HepG2 (cell line): Measurements from ENCODE around the gene FAIM2. TPM values are rescaled to one million over a fixed set of nuclear protein-coding genes. Genes with fewer than 3 reads are reported as not detected.
A peak's percentile ranks its signal among the peaks of the same experiment; 100 is the strongest.

Source experiments
- ATAC-seq: fragments of 200-7000 bp; cut with Tn5 transposase; 3 replicates; pipeline ENCODE4 v1.9.1; 2020; ENCODE audit warnings: mild to moderate bottlenecking, moderate library complexity
- BruUV-seq: library from RNA; stranded (reverse); fragments of 400-500 nt; replicated peaks from 2 replicates; lab custom pipeline; 2021; lab: Mats Ljungman, UMichigan
- CTCF ChIA-PET: fragments of 300-600 bp; formaldehyde crosslinking; extraction: SDS; loops from one replicate; lab custom pipeline; 2021; ENCODE audit warnings: low total read pairs, inconsistent platforms, low intra/inter-chr PET ratio; lab: Yijun Ruan, JAX
- POLR2A ChIA-PET: fragments of 350-600 bp; sonication (Branson Sonifier 250); formaldehyde crosslinking; loops from one replicate; lab custom pipeline; 2020; ENCODE audit warnings: antibody characterized with exemption, inconsistent platforms; lab: Yijun Ruan, JAX
- DNase-seq: peaks from one replicate; pipeline ENCODE4 v3.0.0-alpha.2; 2015; ENCODE audit warnings: low spot score
- FAIRE-seq: peaks from 3 replicates; lab custom pipeline; 2011; peaks lifted over from hg19 to GRCh38; lab: Jason Lieb, UNC
- H2AFZ ChIP-seq: one replicate; pipeline ENCODE4 v1.6.1; 2011; ENCODE audit warnings: low read length, inconsistent platforms
- H3K27ac ChIP-seq: fragments of 300-600 bp; 3 replicates; pipeline ENCODE4 v1.8.0; 2011; ENCODE audit warnings: mixed run types, mild to moderate bottlenecking, mixed read lengths, low read length, inconsistent platforms; ENCODE audit not compliant: insufficient read depth; ENCODE audit errors: extremely low read length
- H3K27me3 ChIP-seq, 2 experiments: fragments of 200-600 bp in 1 of 2; 2 replicates in 1 of 2; 3 replicates in 1 of 2; pipeline versions ENCODE4 v1.6.0 to v1.8.0; 2011; ENCODE audit warnings: low read length in 2 of 2, mild to moderate bottlenecking in 2 of 2, moderate library complexity in 2 of 2, inconsistent platforms in 1 of 2; ENCODE audit not compliant: insufficient read depth in 2 of 2, control insufficient read depth in 1 of 2
- H3K36me3 ChIP-seq, 2 experiments: fragments of 200-600 bp in 1 of 2; replicated peaks in 1 of 2; 2 replicates in 1 of 2; 3 replicates in 1 of 2; pipeline versions ENCODE4 v1.5.1 to v1.8.0; 2011; ENCODE audit warnings: low read length in 2 of 2, inconsistent platforms in 1 of 2; ENCODE audit not compliant: insufficient read depth in 2 of 2, control insufficient read depth in 1 of 2
- H3K4me1 ChIP-seq: 2 replicates; pipeline ENCODE4 v1.5.1; 2012; ENCODE audit warnings: low read length, inconsistent platforms; ENCODE audit not compliant: insufficient read depth
- H3K4me2 ChIP-seq: 2 replicates; pipeline ENCODE4 v1.6.0; 2011; ENCODE audit warnings: low read depth, low read length, inconsistent platforms
- H3K4me3 ChIP-seq, 3 experiments: fragments of 200-600 bp in 1 of 3; sonication (generic), shearing (Covaris generic) in 1 of 3; replicated peaks in 1 of 3; 2 replicates each; pipeline ENCODE4 v1.5.1; 2011 to 2016; ENCODE audit warnings: low read length in 3 of 3, inconsistent platforms in 2 of 3, low read depth in 2 of 3, mild to moderate bottlenecking in 2 of 3, control low read depth in 1 of 3, mixed read lengths in 1 of 3; ENCODE audit not compliant: insufficient read depth in 1 of 3
- H3K79me2 ChIP-seq: one replicate; pipeline ENCODE4 v1.6.1; 2011; ENCODE audit warnings: low read length, inconsistent platforms; ENCODE audit not compliant: insufficient read depth
- H3K9ac ChIP-seq: 2 replicates; pipeline ENCODE4 v1.6.0; 2011; ENCODE audit warnings: mild to moderate bottlenecking, low read depth, low read length, inconsistent platforms; ENCODE audit not compliant: insufficient read depth
- H3K9me3 ChIP-seq: 2 replicates; pipeline ENCODE4 v1.5.1; 2012; ENCODE audit warnings: mild to moderate bottlenecking, low read length
- H4K20me1 ChIP-seq: 2 replicates; pipeline ENCODE4 v1.6.0; 2011; ENCODE audit warnings: inconsistent platforms, mild to moderate bottlenecking, low read length, moderate library complexity; ENCODE audit not compliant: insufficient read depth
- CC2D1A ChIP-seq: sonication (generic); formaldehyde crosslinking; IDR thresholded peaks from 2 replicates; pipeline ENCODE4 v1.8.1; 2023; ENCODE audit warnings: mild to moderate bottlenecking, missing genetic modification reagents
- CREM ChIP-seq, 2 experiments: sonication (generic) in 1 of 2; formaldehyde crosslinking in 1 of 2; IDR thresholded peaks; 2 replicates each; pipeline versions ENCODE4 v1.4.0 to v1.6.1; 2016 to 2020; ENCODE audit warnings: antibody characterized with exemption in 1 of 2, mild to moderate bottlenecking in 1 of 2, missing genetic modification reagents in 1 of 2
- GPN1 ChIP-seq: sonication (generic); formaldehyde crosslinking; IDR thresholded peaks from 2 replicates; pipeline ENCODE4 v1.5.1; 2020; ENCODE audit warnings: missing genetic modification reagents, borderline replicate concordance
- HCFC1 ChIP-seq: fragments of 150-350 bp; IDR thresholded peaks from 2 replicates; pipeline ENCODE4 v1.6.1; 2014; ENCODE audit warnings: low read depth, low read length
- IKZF4 ChIP-seq: sonication (generic); formaldehyde crosslinking; IDR thresholded peaks from 2 replicates; pipeline ENCODE4 v1.5.1; 2020; ENCODE audit warnings: borderline replicate concordance, mild to moderate bottlenecking, low read depth, missing genetic modification reagents; ENCODE audit errors: not compliant biosample characterization
- MATR3 ChIP-seq: sonication (generic); formaldehyde crosslinking; IDR thresholded peaks from 2 replicates; pipeline ENCODE4 v1.4.0; 2020; ENCODE audit warnings: missing genetic modification reagents
- NR2C2 ChIP-seq: sonication (generic); formaldehyde crosslinking; IDR thresholded peaks from 2 replicates; pipeline ENCODE4 v1.4.0; 2020; ENCODE audit warnings: missing genetic modification reagents, mild to moderate bottlenecking, moderate library complexity, borderline replicate concordance
- PRPF4 ChIP-seq: fragments of 200-400 bp; formaldehyde crosslinking; IDR thresholded peaks from 2 replicates; pipeline ENCODE4 v1.6.1; 2016; ENCODE audit warnings: low read length, low read depth; ENCODE audit not compliant: poor library complexity, severe bottlenecking
- RARG ChIP-seq: sonication (generic); formaldehyde crosslinking; IDR thresholded peaks from 2 replicates; pipeline ENCODE4 v1.4.0; 2020; ENCODE audit warnings: low read depth, mild to moderate bottlenecking, missing genetic modification reagents
- XRCC5 ChIP-seq: fragments of 200-400 bp; formaldehyde crosslinking; optimal IDR thresholded peaks from 2 replicates; pipeline ENCODE3; 2017; ENCODE audit warnings: mild to moderate bottlenecking, low read length
- ZFAT ChIP-seq: sonication (generic); formaldehyde crosslinking; conservative IDR thresholded peaks from 2 replicates; pipeline ENCODE4 v1.8.1; 2023; ENCODE audit warnings: missing genetic modification reagents, inconsistent platforms
- ZNF550 ChIP-seq: sonication (generic); formaldehyde crosslinking; IDR thresholded peaks from 2 replicates; pipeline ENCODE4 v1.4.0; 2020; ENCODE audit warnings: mild to moderate bottlenecking, missing genetic modification reagents, borderline replicate concordance
- ZNF629 ChIP-seq: sonication (generic); formaldehyde crosslinking; conservative IDR thresholded peaks from 2 replicates; pipeline ENCODE4 v1.5.0; 2020; ENCODE audit warnings: missing genetic modification reagents
- ZNF792 ChIP-seq: IDR thresholded peaks from 2 replicates; pipeline ENCODE4 v1.6.1; 2016
- WGBS: methylation state at CpG from one replicate; pipeline ENCODE4 v1.1.6; 2017; ENCODE audit warnings: low lambda C conversion rate; 5-methylcytosine and 5-hydroxymethylcytosine counted together
- in situ Hi-C: cut with HindIII; loops from 2 replicates; pipeline ENCODE4 v1.10.0; 2017; ENCODE audit warnings: low pct_unique_long_range_greater_than_20kb; ENCODE audit not compliant: extremely low pct_ligation_motif_present
- intact Hi-C: fragments of 100-400 bp; cut with micrococcal nuclease; formaldehyde crosslinking; loops from one replicate; pipeline ENCODE4 v1.10.0; 2022; ENCODE audit not compliant: unreplicated experiment
- polyA plus RNA-seq, 8 experiments: library from polyadenylated mRNA; depleted of rRNA in 3 of 8; stranded (reverse) in 7 of 8; unstranded in 1 of 8; fragments of >200 nt; fragmentation: Illumina TruSeq in 4 of 8; extraction: Trizol in 4 of 8; gene quantifications; 2 replicates each; pipeline versions ENCODE4 v1.2.1 to v1.2.3, GENCODE V29; 2011 to 2016; ENCODE audit warnings: low read depth in 4 of 8, missing spikeins in 1 of 8, mixed read lengths in 1 of 8; ENCODE audit not compliant: insufficient read depth in 1 of 8
- total RNA-seq, 5 experiments: library from RNA; depleted of rRNA; stranded (reverse); fragments of >200 nt; fragmentation: Illumina TruSeq; extraction: Trizol; gene quantifications; 2 replicates each; pipeline ENCODE4 v1.2.3, GENCODE V29; 2016; ENCODE audit warnings: low read depth in 1 of 5
- TF ChIP-seq, protein P1 (sequence below): sonication (generic); formaldehyde crosslinking; conservative IDR thresholded peaks from 2 replicates; pipeline ENCODE4 v1.4.0; 2020; ENCODE audit warnings: missing genetic modification reagents
- TF ChIP-seq, protein P2 (sequence below): sonication (generic); formaldehyde crosslinking; IDR thresholded peaks from 2 replicates; pipeline ENCODE4 v1.4.0; 2020; ENCODE audit warnings: mild to moderate bottlenecking, missing genetic modification reagents

The FAIM2 gene
- total and polyA plus RNA-seq, 2 of the 13 experiments (the other 11 are each of a cell fraction or from before 2014, with no cell fraction given), result not detected

DNA sequence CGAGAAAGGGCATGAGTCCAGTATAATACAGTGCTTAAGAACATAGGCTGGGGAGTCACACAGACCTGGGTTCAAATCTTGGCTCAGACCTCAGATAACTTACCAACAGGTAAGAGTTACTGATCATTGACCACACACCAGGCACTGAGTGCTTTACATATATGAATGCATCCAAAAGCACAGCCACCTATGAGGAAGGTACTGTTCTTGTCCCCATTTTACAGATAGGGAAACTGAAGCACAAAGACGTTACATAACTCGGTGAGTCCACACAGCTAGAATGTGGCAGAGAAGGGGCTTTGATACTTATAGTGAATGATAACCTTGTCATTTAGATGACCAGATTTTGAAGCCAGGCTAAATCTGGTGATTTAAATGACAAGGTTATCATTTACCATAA lies 27.6 kb downstream of the FAIM2 start:
- in situ Hi-C loops, result no loop called here
- no peak overlapping the region for H3K4me3 ChIP-seq
- H3K9ac ChIP-seq, result no peak overlapping the region
- DNase-seq (no peak), ATAC-seq (no peak), FAIRE-seq (no peak)
- H3K4me1 ChIP-seq, result no peaks in the 10 kb centered on the region
- ChIA-PET CTCF (no interaction called here), POLR2A (no interaction called here)
- no peak overlapping the region for H3K4me2 ChIP-seq
- H2AFZ ChIP-seq, result no peak overlapping the region
- no TSS peak for BruUV-seq
- H3K9me3 ChIP-seq, result peaks cover 26% of the 10 kb centered on the region
- H3K27ac ChIP-seq, result no peak overlapping the region
- WGBS, result 36% methylated on average over 3 of the region's 3 CpGs
- H3K36me3 ChIP-seq, result no peaks in the 10 kb centered on the region
- TF ChIP-seq GPN1 (CRISPR knock-in tag) (no peak), ZNF629 (CRISPR knock-in tag) (peak; percentile 24; the same call in 1 of the 2 replicates), NR2C2 (CRISPR knock-in tag) (no peak), RARG (CRISPR knock-in tag) (no peak)
- TF ChIP-seq, all 625 proteins: peak for 1
- peaks cover 0 to 8% of the 10 kb centered on the region in 2 experiments; a peak in 1 of 5 replicates for H3K27me3 ChIP-seq
- no peaks in the 10 kb centered on the region for H3K79me2 ChIP-seq
- H4K20me1 ChIP-seq, result no peaks in the 10 kb centered on the region
- intact Hi-C loops, result no loop called here

DNA sequence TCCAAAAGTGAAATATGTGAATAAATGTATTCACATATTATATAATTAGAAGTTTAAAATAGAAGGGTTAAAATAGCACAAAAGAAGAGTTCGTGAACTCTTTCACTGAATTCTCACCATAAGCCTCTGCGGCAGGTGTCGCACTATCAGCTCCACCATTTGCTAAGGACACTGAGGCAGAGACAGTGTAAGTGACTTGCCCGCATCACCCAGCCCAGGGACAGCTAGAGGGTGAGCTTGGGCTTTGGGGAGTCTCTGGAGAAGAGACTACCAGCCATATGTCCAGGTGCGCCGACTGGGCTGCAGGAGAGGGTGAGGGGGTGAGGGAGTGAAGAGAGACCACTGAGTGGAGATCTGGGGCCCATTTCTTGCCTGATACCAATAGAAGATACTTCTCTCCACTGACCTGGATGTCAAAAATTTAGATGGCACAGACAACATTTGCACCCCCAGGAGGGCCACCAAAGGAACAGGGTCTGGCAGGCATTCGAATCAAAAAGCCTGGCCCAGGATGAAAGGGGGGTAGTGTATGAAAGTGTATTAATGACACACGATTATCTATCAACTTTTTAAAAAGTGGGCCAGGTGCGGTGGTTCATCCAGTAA lies 28.5 kb downstream of the FAIM2 start:
- H3K79me2 ChIP-seq, result no peaks in the 10 kb centered on the region
- in situ Hi-C loops, result no loop called here
- DNase-seq (no peak), ATAC-seq (no peak), FAIRE-seq (no peak)
- H3K9me3 ChIP-seq, result peaks cover 24% of the 10 kb centered on the region
- no peaks in the 10 kb centered on the region for H4K20me1 ChIP-seq
- H3K9ac ChIP-seq, result no peak overlapping the region
- H3K4me1 ChIP-seq, result no peaks in the 10 kb centered on the region
- H3K27ac ChIP-seq, result no peak overlapping the region
- 69% methylated on average over 9 of the region's 9 CpGs for WGBS
- intact Hi-C loops, result no loop called here
- no TSS peak for BruUV-seq
- peaks cover 0 to 16% of the 10 kb centered on the region in 2 experiments; a peak in 2 of 5 replicates for H3K27me3 ChIP-seq
- no peaks in the 10 kb centered on the region for H3K36me3 ChIP-seq
- ChIA-PET CTCF (no interaction called here), POLR2A (no interaction called here)
- no peak overlapping the region for H2AFZ ChIP-seq
- no peak overlapping the region for H3K4me3 ChIP-seq
- H3K4me2 ChIP-seq, result no peak overlapping the region
- TF ChIP-seq, protein P1, sequence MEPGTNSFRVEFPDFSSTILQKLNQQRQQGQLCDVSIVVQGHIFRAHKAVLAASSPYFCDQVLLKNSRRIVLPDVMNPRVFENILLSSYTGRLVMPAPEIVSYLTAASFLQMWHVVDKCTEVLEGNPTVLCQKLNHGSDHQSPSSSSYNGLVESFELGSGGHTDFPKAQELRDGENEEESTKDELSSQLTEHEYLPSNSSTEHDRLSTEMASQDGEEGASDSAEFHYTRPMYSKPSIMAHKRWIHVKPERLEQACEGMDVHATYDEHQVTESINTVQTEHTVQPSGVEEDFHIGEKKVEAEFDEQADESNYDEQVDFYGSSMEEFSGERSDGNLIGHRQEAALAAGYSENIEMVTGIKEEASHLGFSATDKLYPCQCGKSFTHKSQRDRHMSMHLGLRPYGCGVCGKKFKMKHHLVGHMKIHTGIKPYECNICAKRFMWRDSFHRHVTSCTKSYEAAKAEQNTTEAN (CRISPR knock-in tag), result no peak
- TF ChIP-seq PRPF4 (no peak), IKZF4 (no peak), CC2D1A (CRISPR knock-in tag) (no peak), ZNF550 (no peak), CREM (IDR thresholded peaks at IDR 0.05) (no peak), CREM (CRISPR knock-in tag; IDR thresholded peaks at IDR 0.05) (no peak), MATR3 (CRISPR knock-in tag) (no peak), XRCC5 (no peak), ZFAT (CRISPR knock-in tag) (no peak), HCFC1 (no peak), ZNF792 (CRISPR knock-in tag) (no peak)
- TF ChIP-seq, protein P2, sequence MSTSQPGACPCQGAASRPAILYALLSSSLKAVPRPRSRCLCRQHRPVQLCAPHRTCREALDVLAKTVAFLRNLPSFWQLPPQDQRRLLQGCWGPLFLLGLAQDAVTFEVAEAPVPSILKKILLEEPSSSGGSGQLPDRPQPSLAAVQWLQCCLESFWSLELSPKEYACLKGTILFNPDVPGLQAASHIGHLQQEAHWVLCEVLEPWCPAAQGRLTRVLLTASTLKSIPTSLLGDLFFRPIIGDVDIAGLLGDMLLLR (CRISPR knock-in tag), result no peak
